HepG2 (cell line): ENCODE measurements around the gene MAB21L4. TPM values are rescaled to one million over a fixed set of nuclear protein-coding genes. Genes with fewer than 3 reads are reported as not detected.

Experiments
- HMG20A ChIP-seq: IDR thresholded peaks from 2 replicates; pipeline ENCODE4 v1.6.1; 2016; ENCODE audit warnings: borderline replicate concordance
- MED1 ChIP-seq: sonication (generic); formaldehyde crosslinking; IDR thresholded peaks from 2 replicates; pipeline ENCODE4 v1.4.0; 2020; ENCODE audit warnings: missing genetic modification reagents
- MTF2 ChIP-seq: sonication (generic); formaldehyde crosslinking; IDR thresholded peaks from 2 replicates; pipeline ENCODE4 v1.5.0; 2020; ENCODE audit warnings: missing genetic modification reagents, borderline replicate concordance
- NFKBIZ ChIP-seq: IDR thresholded peaks from 2 replicates; pipeline ENCODE4 v1.6.1; 2018; ENCODE audit warnings: missing genetic modification reagents, missing compliant biosample characterization
- NRL ChIP-seq: sonication (generic); formaldehyde crosslinking; IDR thresholded peaks from 2 replicates; pipeline ENCODE4 v1.5.0; 2020; ENCODE audit warnings: missing genetic modification reagents, mild to moderate bottlenecking, moderate library complexity, borderline replicate concordance
- PAXIP1 ChIP-seq: sonication (generic); formaldehyde crosslinking; conservative IDR thresholded peaks from 2 replicates; pipeline ENCODE4 v1.4.0; 2020; ENCODE audit warnings: mild to moderate bottlenecking, missing genetic modification reagents, moderate library complexity
- RELA ChIP-seq: sonication (generic); formaldehyde crosslinking; IDR thresholded peaks from 2 replicates; pipeline ENCODE4 v1.4.0; 2020; ENCODE audit warnings: missing genetic modification reagents
- REXO4 ChIP-seq: sonication (generic); formaldehyde crosslinking; IDR thresholded peaks from 2 replicates; pipeline ENCODE4 v1.8.0; 2022; ENCODE audit warnings: missing genetic modification reagents, mild to moderate bottlenecking, borderline replicate concordance
- RNF2 ChIP-seq: fragments of 450-650 bp; conservative IDR thresholded peaks from 2 replicates; pipeline ENCODE4 v1.6.1; 2016; ENCODE audit warnings: low read depth
- SAP130 ChIP-seq: IDR thresholded peaks from 2 replicates; pipeline ENCODE4 v1.6.1; 2016; ENCODE audit warnings: low read depth
- TEF ChIP-seq: sonication (generic); formaldehyde crosslinking; IDR thresholded peaks from 2 replicates; pipeline ENCODE4 v1.5.0; 2020; ENCODE audit warnings: missing genetic modification reagents
- TFDP1 ChIP-seq: IDR thresholded peaks from 2 replicates; pipeline ENCODE4 v1.6.1; 2016; ENCODE audit warnings: missing compliant biosample characterization, missing genetic modification reagents, borderline replicate concordance
- ZBTB38 ChIP-seq: sonication (generic); formaldehyde crosslinking; IDR thresholded peaks from 2 replicates; pipeline ENCODE4 v1.5.1; 2020; ENCODE audit warnings: mild to moderate bottlenecking, missing genetic modification reagents
- ZNF788 ChIP-seq: sonication (generic); formaldehyde crosslinking; IDR thresholded peaks from 2 replicates; pipeline ENCODE4 v1.5.0; 2020; ENCODE audit warnings: mild to moderate bottlenecking, missing genetic modification reagents, borderline replicate concordance
- ZNF839 ChIP-seq: sonication (generic); formaldehyde crosslinking; IDR thresholded peaks from 2 replicates; pipeline ENCODE4 v1.4.0; 2020; ENCODE audit warnings: missing genetic modification reagents, mild to moderate bottlenecking, borderline replicate concordance
- ZSCAN25 ChIP-seq: sonication (generic); formaldehyde crosslinking; IDR thresholded peaks from 2 replicates; pipeline ENCODE4 v1.8.0; 2022; ENCODE audit warnings: mild to moderate bottlenecking, missing genetic modification reagents
- polyA plus RNA-seq, 8 experiments: library from polyadenylated mRNA; depleted of rRNA in 3 of 8; stranded (reverse) in 7 of 8; unstranded in 1 of 8; fragments of >200 nt; fragmentation: Illumina TruSeq in 4 of 8; extraction: Trizol in 4 of 8; gene quantifications; 2 replicates each; pipeline versions ENCODE4 v1.2.1 to v1.2.3, GENCODE V29; 2011 to 2016; ENCODE audit warnings: low read depth in 4 of 8, missing spikeins in 1 of 8, mixed read lengths in 1 of 8; ENCODE audit not compliant: insufficient read depth in 1 of 8
- total RNA-seq, 5 experiments: library from RNA; depleted of rRNA; stranded (reverse); fragments of >200 nt; fragmentation: Illumina TruSeq; extraction: Trizol; gene quantifications; 2 replicates each; pipeline ENCODE4 v1.2.3, GENCODE V29; 2016; ENCODE audit warnings: low read depth in 1 of 5
- TF ChIP-seq, protein P1 (sequence below): sonication (generic); formaldehyde crosslinking; IDR thresholded peaks from 2 replicates; pipeline ENCODE4 v1.8.1; 2023; ENCODE audit warnings: mild to moderate bottlenecking, moderate library complexity, missing genetic modification reagents
- TF ChIP-seq, protein P2 (sequence below): sonication (generic); formaldehyde crosslinking; IDR thresholded peaks from 2 replicates; pipeline ENCODE4 v1.4.0; 2020; ENCODE audit warnings: missing genetic modification reagents, mild to moderate bottlenecking, borderline replicate concordance
- TF ChIP-seq, protein P3 (sequence below): sonication (generic); formaldehyde crosslinking; IDR thresholded peaks from 2 replicates; pipeline ENCODE4 v1.5.0; 2020; ENCODE audit warnings: missing genetic modification reagents, mild to moderate bottlenecking, borderline replicate concordance

MAB21L4 gene
- total and polyA plus RNA-seq, 2 of the 13 experiments (the other 11 are each of a cell fraction or from before 2014, with no cell fraction given) = 3.0 to 14.0 TPM

DNA sequence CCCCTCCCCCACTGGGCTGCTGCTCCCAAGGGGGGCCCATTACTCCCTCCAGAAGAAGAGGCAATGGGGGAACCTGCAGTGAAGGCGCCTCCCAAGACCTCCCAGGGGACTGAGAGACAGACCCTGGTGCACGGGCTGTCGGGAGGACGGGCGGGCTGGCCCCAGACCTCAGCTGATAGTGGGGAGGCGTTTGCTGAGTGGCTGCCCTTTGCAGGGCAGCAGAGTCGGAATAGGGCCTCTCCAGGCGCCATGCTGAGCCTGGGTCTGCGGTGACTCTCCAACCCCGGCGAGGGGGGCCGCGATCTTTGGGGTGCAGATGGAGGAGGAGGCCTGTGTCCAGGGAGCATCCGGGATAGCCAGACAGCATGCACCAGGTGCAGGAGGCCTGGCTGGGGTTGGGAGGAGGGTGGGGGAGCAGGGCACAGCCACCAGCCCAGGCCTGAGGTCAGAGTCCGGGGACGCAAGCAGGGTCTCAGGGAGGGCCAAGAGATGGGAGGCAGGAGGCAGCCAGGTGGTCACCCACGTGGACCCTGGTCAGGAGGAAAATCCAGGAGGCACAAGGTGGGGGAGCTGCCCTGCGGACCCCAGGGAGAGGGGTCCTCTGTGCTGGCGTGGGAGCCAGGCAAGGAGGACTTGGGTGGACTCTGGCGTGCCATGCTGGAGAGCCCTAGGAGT lies 21.2 kb upstream of the MAB21L4 start (continued):
- TF ChIP-seq RNF2 (no peak), HMG20A (CRISPR knock-in tag) (no peak), RELA (CRISPR knock-in tag) (no peak), ZBTB38 (CRISPR knock-in tag) (no peak), MTF2 (no peak), NRL (CRISPR knock-in tag) (peak; percentile 21; the same call in 1 of the 2 replicates), ZNF788 (CRISPR knock-in tag) (peak; percentile 46; the same call in 1 of the 2 replicates), TFDP1 (CRISPR knock-in tag) (no peak), ZSCAN25 (CRISPR knock-in tag) (peak; percentile 29; the same call in 1 of the 2 replicates), NFKBIZ (CRISPR knock-in tag) (no peak), SAP130 (CRISPR knock-in tag) (no peak), ZNF839 (no peak), PAXIP1 (CRISPR knock-in tag) (no peak), MED1 (no peak), TEF (CRISPR knock-in tag) (no peak), REXO4 (CRISPR knock-in tag) (no peak)
- TF ChIP-seq, protein P1, sequence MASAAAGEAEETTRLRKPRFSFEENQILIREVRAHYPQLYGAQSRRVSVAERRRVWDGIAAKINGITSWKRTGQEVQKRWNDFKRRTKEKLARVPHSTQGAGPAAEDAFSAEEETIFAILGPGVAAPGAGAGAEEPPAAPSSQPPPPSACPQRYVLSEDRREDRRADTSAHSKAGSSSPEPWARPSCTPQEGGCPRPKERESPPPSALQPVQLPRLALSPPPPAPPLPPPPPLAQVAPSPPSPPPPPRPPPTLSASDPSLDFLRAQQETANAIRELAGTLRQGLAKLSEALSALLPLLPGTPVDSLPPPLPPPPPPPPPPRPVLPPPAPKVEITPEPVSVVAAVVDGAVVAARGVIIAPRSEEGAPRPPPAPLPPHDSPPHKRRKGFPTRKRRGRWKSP (CRISPR knock-in tag) = no peak
- TF ChIP-seq, protein P2, sequence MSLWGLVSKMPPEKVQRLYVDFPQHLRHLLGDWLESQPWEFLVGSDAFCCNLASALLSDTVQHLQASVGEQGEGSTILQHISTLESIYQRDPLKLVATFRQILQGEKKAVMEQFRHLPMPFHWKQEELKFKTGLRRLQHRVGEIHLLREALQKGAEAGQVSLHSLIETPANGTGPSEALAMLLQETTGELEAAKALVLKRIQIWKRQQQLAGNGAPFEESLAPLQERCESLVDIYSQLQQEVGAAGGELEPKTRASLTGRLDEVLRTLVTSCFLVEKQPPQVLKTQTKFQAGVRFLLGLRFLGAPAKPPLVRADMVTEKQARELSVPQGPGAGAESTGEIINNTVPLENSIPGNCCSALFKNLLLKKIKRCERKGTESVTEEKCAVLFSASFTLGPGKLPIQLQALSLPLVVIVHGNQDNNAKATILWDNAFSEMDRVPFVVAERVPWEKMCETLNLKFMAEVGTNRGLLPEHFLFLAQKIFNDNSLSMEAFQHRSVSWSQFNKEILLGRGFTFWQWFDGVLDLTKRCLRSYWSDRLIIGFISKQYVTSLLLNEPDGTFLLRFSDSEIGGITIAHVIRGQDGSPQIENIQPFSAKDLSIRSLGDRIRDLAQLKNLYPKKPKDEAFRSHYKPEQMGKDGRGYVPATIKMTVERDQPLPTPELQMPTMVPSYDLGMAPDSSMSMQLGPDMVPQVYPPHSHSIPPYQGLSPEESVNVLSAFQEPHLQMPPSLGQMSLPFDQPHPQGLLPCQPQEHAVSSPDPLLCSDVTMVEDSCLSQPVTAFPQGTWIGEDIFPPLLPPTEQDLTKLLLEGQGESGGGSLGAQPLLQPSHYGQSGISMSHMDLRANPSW (CRISPR knock-in tag) = no peak
- TF ChIP-seq, protein P3, sequence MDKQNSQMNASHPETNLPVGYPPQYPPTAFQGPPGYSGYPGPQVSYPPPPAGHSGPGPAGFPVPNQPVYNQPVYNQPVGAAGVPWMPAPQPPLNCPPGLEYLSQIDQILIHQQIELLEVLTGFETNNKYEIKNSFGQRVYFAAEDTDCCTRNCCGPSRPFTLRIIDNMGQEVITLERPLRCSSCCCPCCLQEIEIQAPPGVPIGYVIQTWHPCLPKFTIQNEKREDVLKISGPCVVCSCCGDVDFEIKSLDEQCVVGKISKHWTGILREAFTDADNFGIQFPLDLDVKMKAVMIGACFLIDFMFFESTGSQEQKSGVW = no peak
